ENCODE results near the gene RUVBL1. TPM values are rescaled to one million over a fixed set of nuclear protein-coding genes. Genes with fewer than 3 reads are reported as not detected.

RUVBL1 gene
- total and polyA plus RNA-seq, 9 donors = 15.6 to 37.9 (median 25.1) TPM

- 32 to 76% (median 55%) methylated on average over 70 to 79 of the region's 79 CpGs for WGBS, 3 donors
- no peaks in the 10 kb centered on the region for H3K9me3 ChIP-seq
- H3K27me3 ChIP-seq = no peaks in the 10 kb centered on the region
- H3K4me3 ChIP-seq = peak overlapping the region; percentile 32
- TF ChIP-seq EP300 (IDR thresholded peaks at IDR 0.05) = no peak
- TF ChIP-seq POLR2A (IDR thresholded peaks at IDR 0.05) = no peak
- no peak for TF ChIP-seq CTCF (IDR thresholded peaks at IDR 0.05)
- H3K27ac ChIP-seq = no peak overlapping the region
- H3K4me1 ChIP-seq (ENCODE audit: insufficient read depth) = peaks cover 6% of the 10 kb centered on the region
- no peak for DNase-seq
- no peaks in the 10 kb centered on the region for H3K36me3 ChIP-seq
- intact Hi-C loops (cut with DNase I) = loop anchor here (5.0 to 10.0 kb wide), 5 partner anchors 91 to 531 kb away; partner anchors contain the start of gene GATA2 (in 2 of the 4)
Observed at GRCh38 chr3:128076483-128077201, 47.0 kb downstream of the RUVBL1 start.

DNA sequence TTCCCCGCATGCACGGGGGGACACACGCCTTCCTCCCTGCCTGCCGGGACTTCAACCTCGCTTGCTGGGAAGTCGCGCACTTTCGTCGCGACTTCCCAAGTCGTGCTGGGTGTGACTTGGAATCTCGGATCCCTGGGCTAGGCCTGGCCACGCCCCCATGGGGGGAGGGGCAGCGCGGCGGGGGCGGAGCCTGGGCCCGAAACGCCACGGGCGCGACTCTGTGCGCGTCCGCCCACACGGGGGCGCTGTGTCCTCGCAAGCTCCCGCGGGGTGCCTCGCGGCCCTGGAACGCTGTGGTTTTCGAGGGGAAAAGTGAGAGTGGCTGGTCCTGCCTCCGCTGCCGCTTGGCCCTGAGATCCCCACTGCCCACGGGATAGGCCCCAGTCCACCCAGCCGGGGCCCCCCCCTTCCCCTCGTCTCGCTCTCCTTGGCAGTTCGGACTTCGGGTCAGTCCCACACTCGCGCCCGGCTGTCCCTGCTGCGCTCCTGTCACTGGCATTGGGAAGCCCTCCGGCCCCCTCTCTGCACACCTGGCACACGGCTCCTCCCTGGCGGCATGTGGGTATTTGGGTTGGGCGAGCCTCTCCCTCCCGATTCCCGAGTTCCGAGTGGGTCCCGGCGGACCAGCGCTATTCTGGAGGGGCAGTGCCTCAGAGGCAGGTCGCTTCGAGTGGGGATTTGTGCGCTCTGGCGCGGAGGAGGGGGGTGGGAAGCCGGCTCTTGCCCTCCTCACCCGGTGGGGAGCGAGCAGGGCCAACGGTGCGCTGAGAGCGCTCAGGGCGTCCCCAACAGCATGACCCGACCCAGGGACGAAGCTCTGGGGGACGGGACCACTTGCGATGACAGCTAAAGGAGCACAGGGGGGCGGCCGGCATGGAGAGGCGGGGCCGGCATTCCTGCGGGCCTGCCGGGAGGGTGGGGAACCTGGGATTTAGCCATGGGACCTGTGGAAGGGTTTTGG is 47.8 kb downstream of the RUVBL1 start:
- TF ChIP-seq POLR2A (IDR thresholded peaks at IDR 0.05) (no peak), EP300 (IDR thresholded peaks at IDR 0.05) (no peak), CTCF (IDR thresholded peaks at IDR 0.05) (peak; percentile 90 to 99 (median 95))
- peaks cover 6% of the 10 kb centered on the region for H3K4me1 ChIP-seq (ENCODE audit: insufficient read depth)
- intact Hi-C loops (cut with DNase I) = loop anchor here (5.0 to 10.0 kb wide), 5 partner anchors 91 to 531 kb away; partner anchors contain the start of gene GATA2 (in 2 of the 4)
- H3K27me3 ChIP-seq = no peaks in the 10 kb centered on the region
- 6 to 12% (median 7%) methylated on average over 68 to 78 of the region's 78 CpGs for WGBS, 3 donors
- H3K9me3 ChIP-seq = no peaks in the 10 kb centered on the region
- peak; percentile 81 to 95 (median 92) for DNase-seq
- no peaks in the 10 kb centered on the region for H3K36me3 ChIP-seq
- peak overlapping the region; percentile 32 for H3K4me3 ChIP-seq
- H3K27ac ChIP-seq = no peak overlapping the region

- Histone ChIP-seq H3K27ac (no peak overlapping the region), H3K4me3 (peak overlapping the region; percentile 17), H3K4me1 (ENCODE audit: insufficient read depth) (peaks cover 6% of the 10 kb centered on the region), H3K36me3 (no peaks in the 10 kb centered on the region), H3K9me3 (no peaks in the 10 kb centered on the region), H3K27me3 (no peaks in the 10 kb centered on the region)
- no peak for TF ChIP-seq CTCF (IDR thresholded peaks at IDR 0.05)
- no peak for TF ChIP-seq POLR2A (IDR thresholded peaks at IDR 0.05)
- TF ChIP-seq EP300 (IDR thresholded peaks at IDR 0.05) = no peak
- intact Hi-C loops (cut with DNase I) = loop anchor here (1.0 to 10.0 kb wide), 6 partner anchors 24 to 532 kb away; partner anchors contain the start of gene GATA2 (in 2 of the 4)
- 10 to 19% (median 16%) methylated on average over 7 of the region's 7 CpGs for WGBS, 3 donors
- no peak for DNase-seq
Observed at GRCh38 chr3:128074851-128075521, 48.6 kb downstream of the RUVBL1 start.

GRCh38 chr3:128073807-128074206 is 49.8 kb downstream of the RUVBL1 start:
- Histone ChIP-seq H3K9me3 (no peaks in the 10 kb centered on the region), H3K27me3 (no peaks in the 10 kb centered on the region), H3K4me1 (ENCODE audit: insufficient read depth) (peaks cover 6% of the 10 kb centered on the region), H3K4me3 (no peak overlapping the region), H3K27ac (no peak overlapping the region), H3K36me3 (no peaks in the 10 kb centered on the region)
- DNase-seq = no peak
- intact Hi-C loops (cut with DNase I) = loop anchor here in 2 of 4 donors (1.0 to 10.0 kb wide), 3 partner anchors 23 to 531 kb away; partner anchors contain the start of gene GATA2 (in 2 of the 2)
- WGBS, 3 donors = 65 to 73% (median 67%) methylated on average over 2 of the region's 2 CpGs
- TF ChIP-seq CTCF (IDR thresholded peaks at IDR 0.05) (no peak), POLR2A (IDR thresholded peaks at IDR 0.05) (no peak), EP300 (IDR thresholded peaks at IDR 0.05) (no peak)

All from ovary (tissue), 9 donors.